Mucosa of stomach (tissue), 1 donor: Measurements from ENCODE around the gene METTL15.

Experiments used
- H3K27me3 ChIP-seq: one replicate; pipeline ENCODE4 v1.7.0; 2013; ENCODE audit warnings: mild to moderate bottlenecking, low read length; ENCODE audit not compliant: control insufficient read depth, insufficient read depth
- H3K36me3 ChIP-seq: one replicate; pipeline ENCODE4 v1.7.0; 2013; ENCODE audit warnings: low read length; ENCODE audit not compliant: control insufficient read depth, insufficient read depth
- H3K4me1 ChIP-seq: one replicate; pipeline ENCODE4 v1.7.0; 2013; ENCODE audit warnings: mild to moderate bottlenecking, low read length; ENCODE audit not compliant: control insufficient read depth, insufficient read depth
- H3K4me3 ChIP-seq: one replicate; pipeline ENCODE4 v1.7.0; 2013; ENCODE audit warnings: low read length
- H3K9ac ChIP-seq: one replicate; pipeline ENCODE4 v1.7.0; 2013; ENCODE audit warnings: mild to moderate bottlenecking, low read length, moderate library complexity
- H3K9me3 ChIP-seq: one replicate; pipeline ENCODE4 v1.7.0; 2013; ENCODE audit warnings: mild to moderate bottlenecking, low read length, moderate library complexity; ENCODE audit not compliant: control insufficient read depth
- donor health status: Pancreatic carcinoma.

METTL15 gene

GRCh38 chr11:28228196-28228895 lies 120.2 kb downstream of the METTL15 start:
- no peaks in the 10 kb centered on the region for H3K36me3 ChIP-seq
- H3K9ac ChIP-seq, result no peak overlapping the region
- H3K4me3 ChIP-seq, result no peak overlapping the region
- H3K27me3 ChIP-seq, result no peaks in the 10 kb centered on the region
- H3K9me3 ChIP-seq, result no peaks in the 10 kb centered on the region
- no peaks in the 10 kb centered on the region for H3K4me1 ChIP-seq

- Histone ChIP-seq H3K4me1 (no peaks in the 10 kb centered on the region), H3K9me3 (no peaks in the 10 kb centered on the region), H3K9ac (no peak overlapping the region), H3K4me3 (no peak overlapping the region), H3K36me3 (no peaks in the 10 kb centered on the region), H3K27me3 (no peaks in the 10 kb centered on the region)
Observed at GRCh38 chr11:28231475-28231874, 123.3 kb downstream of the METTL15 start.

- no peaks in the 10 kb centered on the region for H3K27me3 ChIP-seq
Observed at GRCh38 chr11:28232649-28233048, 124.5 kb downstream of the METTL15 start.

GRCh38 chr11:28241760-28242159 lies 133.6 kb downstream of the METTL15 start:
- Histone ChIP-seq H3K9ac (no peak overlapping the region), H3K4me1 (no peaks in the 10 kb centered on the region), H3K9me3 (no peaks in the 10 kb centered on the region), H3K36me3 (no peaks in the 10 kb centered on the region), H3K27me3 (no peaks in the 10 kb centered on the region), H3K4me3 (no peak overlapping the region)

More at GRCh38 chr11:28232649-28233048, 124.5 kb downstream of the METTL15 start:
- H3K36me3 ChIP-seq, result no peaks in the 10 kb centered on the region
- H3K9me3 ChIP-seq, result no peaks in the 10 kb centered on the region
- no peak overlapping the region for H3K4me3 ChIP-seq
- H3K9ac ChIP-seq, result no peak overlapping the region
- H3K4me1 ChIP-seq, result no peaks in the 10 kb centered on the region

GRCh38 chr11:28242596-28242995 lies 134.4 kb downstream of the METTL15 start:
- H3K27me3 ChIP-seq, result no peaks in the 10 kb centered on the region

GRCh38 chr11:28243061-28243460 lies 134.9 kb downstream of the METTL15 start:
- H3K4me3 ChIP-seq, result no peak overlapping the region
- H3K36me3 ChIP-seq, result no peaks in the 10 kb centered on the region
- H3K27me3 ChIP-seq, result no peaks in the 10 kb centered on the region
- no peaks in the 10 kb centered on the region for H3K4me1 ChIP-seq
- no peak overlapping the region for H3K9ac ChIP-seq
- no peaks in the 10 kb centered on the region for H3K9me3 ChIP-seq

More at GRCh38 chr11:28242596-28242995, 134.4 kb downstream of the METTL15 start:
- Histone ChIP-seq H3K9me3 (no peaks in the 10 kb centered on the region), H3K4me1 (no peaks in the 10 kb centered on the region), H3K36me3 (no peaks in the 10 kb centered on the region), H3K4me3 (no peak overlapping the region), H3K9ac (no peak overlapping the region)

GRCh38 chr11:28243581-28243980 lies 135.4 kb downstream of the METTL15 start:
- no peaks in the 10 kb centered on the region for H3K9me3 ChIP-seq
- no peak overlapping the region for H3K4me3 ChIP-seq
- H3K9ac ChIP-seq, result no peak overlapping the region
- H3K27me3 ChIP-seq, result no peaks in the 10 kb centered on the region
- no peaks in the 10 kb centered on the region for H3K4me1 ChIP-seq
- no peaks in the 10 kb centered on the region for H3K36me3 ChIP-seq

GRCh38 chr11:28245131-28245530 lies 136.9 kb downstream of the METTL15 start:
- no peaks in the 10 kb centered on the region for H3K4me1 ChIP-seq
- H3K36me3 ChIP-seq, result no peaks in the 10 kb centered on the region
- no peaks in the 10 kb centered on the region for H3K9me3 ChIP-seq
- H3K27me3 ChIP-seq, result no peaks in the 10 kb centered on the region
- H3K4me3 ChIP-seq, result no peak overlapping the region
- H3K9ac ChIP-seq, result no peak overlapping the region

- Histone ChIP-seq H3K36me3 (no peaks in the 10 kb centered on the region), H3K4me1 (no peaks in the 10 kb centered on the region), H3K4me3 (no peak overlapping the region), H3K9me3 (no peaks in the 10 kb centered on the region), H3K27me3 (no peaks in the 10 kb centered on the region), H3K9ac (no peak overlapping the region)
Observed at GRCh38 chr11:28250192-28250591, 142.0 kb downstream of the METTL15 start.

- H3K36me3 ChIP-seq, result no peaks in the 10 kb centered on the region
- H3K4me1 ChIP-seq, result no peaks in the 10 kb centered on the region
- no peaks in the 10 kb centered on the region for H3K9me3 ChIP-seq
- H3K4me3 ChIP-seq, result no peak overlapping the region
- H3K27me3 ChIP-seq, result no peaks in the 10 kb centered on the region
- H3K9ac ChIP-seq, result no peak overlapping the region
Observed at GRCh38 chr11:28251257-28251656, 143.1 kb downstream of the METTL15 start.

GRCh38 chr11:28257761-28258160 lies 149.6 kb downstream of the METTL15 start:
- Histone ChIP-seq H3K9ac (no peak overlapping the region), H3K9me3 (no peaks in the 10 kb centered on the region), H3K27me3 (no peaks in the 10 kb centered on the region), H3K4me1 (no peaks in the 10 kb centered on the region), H3K4me3 (no peak overlapping the region), H3K36me3 (no peaks in the 10 kb centered on the region)

- no peak overlapping the region for H3K4me3 ChIP-seq
- H3K36me3 ChIP-seq, result no peaks in the 10 kb centered on the region
- no peaks in the 10 kb centered on the region for H3K9me3 ChIP-seq
- H3K27me3 ChIP-seq, result no peaks in the 10 kb centered on the region
- H3K4me1 ChIP-seq, result no peaks in the 10 kb centered on the region
- H3K9ac ChIP-seq, result no peak overlapping the region
Observed at GRCh38 chr11:28259177-28259843, 151.1 kb downstream of the METTL15 start.
